Transverse colon (tissue), 4 donors: Measurements from ENCODE around the gene HS1BP3. TPM values are rescaled to one million over a fixed set of nuclear protein-coding genes. Genes with fewer than 3 reads are reported as not detected.

ENCODE experiments used
- DNase-seq: peaks from one replicate; pipeline ENCODE4 v3.0.0-alpha.2; 2019
- H3K27ac ChIP-seq, 4 donors: fragments of 200-600 bp; sonication (generic); 2 replicates each; pipeline ENCODE4 v1.5.1; 2016 to 2018; ENCODE audit warnings: inconsistent platforms in 4 of 4
- H3K27me3 ChIP-seq: fragments of 200-600 bp; sonication (generic); 2 replicates; pipeline ENCODE4 v1.5.1; 2017; ENCODE audit warnings: inconsistent platforms
- H3K36me3 ChIP-seq, 4 donors: fragments of 200-600 bp; sonication (generic); 2 replicates each; pipeline ENCODE4 v1.5.1; 2017 to 2019; ENCODE audit warnings: inconsistent platforms in 4 of 4
- H3K4me1 ChIP-seq, 4 donors: fragments of 200-600 bp; sonication (generic); 2 replicates each; pipeline ENCODE4 v1.5.1; 2017 to 2020; ENCODE audit warnings: inconsistent platforms in 4 of 4
- H3K4me3 ChIP-seq, 4 donors: fragments of 200-600 bp; sonication (generic); 1 replicate in 1 of 4; 2 replicates in 3 of 4; pipeline versions ENCODE4 v1.5.1 to v1.6.1; 2017 to 2019; ENCODE audit warnings: inconsistent platforms in 4 of 4
- H3K9me3 ChIP-seq, 2 donors: fragments of 200-600 bp; sonication (generic); 2 replicates each; pipeline ENCODE4 v1.5.1; 2017 to 2019; ENCODE audit warnings: inconsistent platforms in 2 of 2
- EP300 ChIP-seq: sonication (generic); formaldehyde crosslinking; IDR thresholded peaks from one replicate; pipeline ENCODE4 v1.6.1; 2017; ENCODE audit warnings: antibody characterized with exemption, low read depth
- POLR2A ChIP-seq: fragments of 450-650 bp; IDR thresholded peaks from one replicate; pipeline ENCODE4 v1.6.1; 2016; ENCODE audit warnings: antibody characterized with exemption, mild to moderate bottlenecking, moderate library complexity
- POLR2AphosphoS5 ChIP-seq, 3 donors: sonication (generic); formaldehyde crosslinking; IDR thresholded peaks; one replicate each; pipeline ENCODE4 v1.6.1; 2016; ENCODE audit warnings: antibody characterized with exemption in 3 of 3
- WGBS, 2 donors: methylation state at CpG; one replicate each; pipeline ENCODE4 v1.1.5; 2018; ENCODE audit warnings: low coverage in 1 of 2; 5-methylcytosine and 5-hydroxymethylcytosine counted together
- in situ Hi-C, 4 donors: fragments of 200-750 bp; cut with MboI; loops; one replicate each; pipeline versions ENCODE4 v1.15.0 to v1.15.1; 2017; ENCODE audit warnings: low sequenced_read_pairs in 3 of 4, low pct_ligation_motif_present in 1 of 4, low pct_unique_long_range_greater_than_20kb in 1 of 4
- intact Hi-C: fragments of 100-400 bp; cut with DNase I; formaldehyde crosslinking; loops from one replicate; pipeline ENCODE4 v1.15.1; 2023; ENCODE audit warnings: low total_unique reads
- total RNA-seq, 4 donors: library from RNA; depleted of rRNA; stranded (reverse); fragments of >200 nt; gene quantifications; one replicate each; pipeline ENCODE4 v1.1.0, GENCODE V29; 2016
- TF ChIP-seq, protein P1 (sequence below), 5 experiments: fragments of 200-600 bp in 3 of 5; fragments of 450-650 bp in 2 of 5; sonication (generic) in 3 of 5; IDR thresholded peaks; 1 replicate in 2 of 5; 2 replicates in 3 of 5; pipeline ENCODE4 v1.5.1; 2016 to 2017; ENCODE audit warnings: antibody characterized with exemption in 5 of 5, inconsistent platforms in 3 of 5, mild to moderate bottlenecking in 2 of 5, moderate library complexity in 1 of 5

HS1BP3 gene
- total RNA-seq, 4 donors from 2014 or later, result 29.5 to 44.2 (median 33.1) TPM

DNA sequence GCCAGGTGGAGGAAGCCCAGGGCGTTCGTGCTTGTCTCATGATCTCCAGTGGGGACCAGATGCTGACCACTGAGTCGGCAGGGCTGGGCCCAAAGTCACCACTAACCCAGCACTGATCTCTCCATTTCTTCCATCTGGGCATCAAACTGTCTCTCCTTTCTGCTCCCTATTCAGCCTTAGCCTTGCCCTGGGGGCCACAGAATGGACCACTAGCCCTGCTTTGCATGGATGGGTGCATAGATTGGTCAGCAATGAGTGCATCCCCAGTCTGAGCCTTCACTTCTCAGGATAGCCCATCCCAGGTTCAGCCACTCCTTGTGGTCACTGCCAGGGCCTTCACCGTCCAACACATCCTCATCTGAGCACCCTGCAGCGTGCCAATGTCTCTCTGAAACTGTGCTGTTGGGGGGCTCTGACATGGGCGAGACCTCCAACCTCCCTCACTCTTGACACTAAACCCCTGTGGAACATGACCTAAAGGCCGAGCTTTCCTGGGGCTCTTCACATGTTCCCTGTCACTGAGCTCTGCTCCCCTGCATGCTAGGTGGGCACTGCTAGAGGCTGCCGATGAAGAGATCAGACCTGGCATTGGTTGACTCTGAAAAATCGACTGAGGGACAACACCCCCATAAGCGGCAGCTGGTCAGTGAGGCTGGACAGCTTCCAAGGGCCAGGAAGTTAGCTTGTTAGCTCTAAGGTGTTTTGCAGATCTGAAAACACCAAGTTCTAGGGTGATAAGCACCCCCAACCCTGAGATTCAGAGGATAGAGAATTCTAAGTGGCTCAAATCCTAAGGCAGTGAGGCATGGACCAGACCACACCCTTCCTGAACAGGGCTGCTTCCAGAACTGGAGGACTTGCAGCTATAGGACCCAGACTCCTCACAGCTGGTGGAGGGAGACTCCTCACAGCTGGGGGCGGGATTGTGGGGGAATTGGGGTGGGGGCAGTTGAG lies 61.7 kb downstream of the HS1BP3 start:
- Histone ChIP-seq H3K4me1 (peaks cover 3 to 11% (median 7%) of the 10 kb centered on the region in 4 donors), H3K36me3 (no peaks in the 10 kb centered on the region), H3K9me3 (no peaks in the 10 kb centered on the region), H3K4me3 (no peak overlapping the region), H3K27ac (no peak overlapping the region), H3K27me3 (no peaks in the 10 kb centered on the region)
- DNase-seq, result peak; percentile 1
- TF ChIP-seq POLR2A, result no peak
- TF ChIP-seq, protein P1, sequence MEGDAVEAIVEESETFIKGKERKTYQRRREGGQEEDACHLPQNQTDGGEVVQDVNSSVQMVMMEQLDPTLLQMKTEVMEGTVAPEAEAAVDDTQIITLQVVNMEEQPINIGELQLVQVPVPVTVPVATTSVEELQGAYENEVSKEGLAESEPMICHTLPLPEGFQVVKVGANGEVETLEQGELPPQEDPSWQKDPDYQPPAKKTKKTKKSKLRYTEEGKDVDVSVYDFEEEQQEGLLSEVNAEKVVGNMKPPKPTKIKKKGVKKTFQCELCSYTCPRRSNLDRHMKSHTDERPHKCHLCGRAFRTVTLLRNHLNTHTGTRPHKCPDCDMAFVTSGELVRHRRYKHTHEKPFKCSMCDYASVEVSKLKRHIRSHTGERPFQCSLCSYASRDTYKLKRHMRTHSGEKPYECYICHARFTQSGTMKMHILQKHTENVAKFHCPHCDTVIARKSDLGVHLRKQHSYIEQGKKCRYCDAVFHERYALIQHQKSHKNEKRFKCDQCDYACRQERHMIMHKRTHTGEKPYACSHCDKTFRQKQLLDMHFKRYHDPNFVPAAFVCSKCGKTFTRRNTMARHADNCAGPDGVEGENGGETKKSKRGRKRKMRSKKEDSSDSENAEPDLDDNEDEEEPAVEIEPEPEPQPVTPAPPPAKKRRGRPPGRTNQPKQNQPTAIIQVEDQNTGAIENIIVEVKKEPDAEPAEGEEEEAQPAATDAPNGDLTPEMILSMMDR (IDR thresholded peaks at IDR 0.05), result no peak
- TF ChIP-seq POLR2AphosphoS5 (IDR thresholded peaks at IDR 0.05), result no peak
- no peak for TF ChIP-seq EP300
- in situ Hi-C loops (no loop called here), intact Hi-C loops (no loop called here)
- WGBS, 2 donors, result 75% methylated on average over 10 of the region's 11 CpGs; no CpG with 5 or more reads in 1 of the 2 donors

DNA sequence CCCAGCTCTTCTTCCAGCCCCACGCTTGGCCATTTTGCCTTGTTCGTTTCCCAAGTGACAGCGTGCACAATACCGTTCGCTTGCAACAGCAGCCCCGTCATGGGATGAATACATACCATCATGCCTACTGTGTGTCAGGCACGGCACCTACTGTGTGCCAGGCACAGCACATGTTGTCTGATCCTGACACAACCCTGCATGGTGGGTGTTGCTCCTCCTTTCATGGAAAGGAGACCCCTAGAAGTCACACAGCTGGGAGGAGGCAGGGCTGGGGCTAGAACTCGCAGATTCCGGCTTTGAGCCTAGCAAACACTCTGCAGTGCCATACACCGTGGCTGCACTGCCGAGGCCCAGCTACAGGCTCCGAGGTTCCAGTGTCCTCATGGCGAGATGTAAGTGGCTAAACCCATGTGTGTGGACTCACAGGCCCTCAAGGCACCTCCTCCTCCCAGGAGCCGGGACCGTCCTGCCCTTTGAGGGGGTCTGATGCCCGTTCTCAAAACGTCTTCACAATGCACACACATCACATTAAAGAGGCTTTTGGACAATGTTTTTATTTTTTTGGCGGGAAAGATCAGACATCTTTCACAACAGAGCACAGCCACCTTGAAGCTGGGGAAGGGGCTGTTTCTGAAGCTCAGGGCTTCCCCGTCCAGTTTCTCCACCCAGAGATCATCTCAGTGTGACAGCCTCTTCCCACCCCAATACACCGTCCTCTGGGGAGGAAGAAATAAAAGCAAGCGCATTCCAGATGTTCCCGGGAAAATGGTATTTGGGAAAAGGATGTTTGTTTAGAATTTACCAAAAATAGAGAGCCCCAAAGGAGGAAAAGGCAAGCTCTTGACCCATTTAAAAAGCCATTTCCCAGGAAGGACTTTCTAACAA lies 64.9 kb downstream of the HS1BP3 start:
- Histone ChIP-seq H3K27me3 (no peaks in the 10 kb centered on the region), H3K27ac (peak overlapping the region in 3 of 4 donors; percentile 19 to 76 (median 61)), H3K4me1 (peaks cover 5 to 16% (median 6%) of the 10 kb centered on the region in 4 donors), H3K4me3 (no peak overlapping the region), H3K9me3 (no peaks in the 10 kb centered on the region), H3K36me3 (no peaks in the 10 kb centered on the region)
- intact Hi-C loops (no loop called here), in situ Hi-C loops (no loop called here)
- DNase-seq, result no peak
- 48 to 86% methylated on average over 2 to 22 of the region's 22 CpGs for WGBS, 2 donors
- TF ChIP-seq POLR2AphosphoS5 (IDR thresholded peaks at IDR 0.05) (no peak), EP300 (no peak), POLR2A (no peak)
- TF ChIP-seq, protein P1 (IDR thresholded peaks at IDR 0.05), result no peak

DNA sequence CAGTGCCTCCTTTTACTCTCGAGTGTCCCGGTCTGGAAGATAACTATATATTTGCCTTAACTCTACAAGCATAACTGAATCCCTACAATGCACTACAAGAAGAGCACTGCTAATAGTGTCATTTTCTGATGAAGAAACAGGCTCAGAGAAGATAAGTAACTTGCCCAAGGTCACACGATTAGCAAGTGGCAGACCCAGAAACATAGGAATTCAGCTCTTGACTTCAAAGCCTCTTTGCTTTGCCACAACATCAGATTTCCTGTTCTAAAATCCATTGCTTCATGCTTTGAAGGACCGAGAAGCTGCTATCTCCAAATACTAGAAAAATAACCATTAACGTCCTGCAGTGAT lies 65.6 kb downstream of the HS1BP3 start:
- no peaks in the 10 kb centered on the region for H3K36me3 ChIP-seq
- TF ChIP-seq POLR2A (no peak), POLR2AphosphoS5 (IDR thresholded peaks at IDR 0.05) (no peak), EP300 (no peak)
- TF ChIP-seq, protein P1 (IDR thresholded peaks at IDR 0.05), result no peak
- peak overlapping the region; percentile 40 to 76 (median 58) for H3K27ac ChIP-seq
- intact Hi-C loops, result no loop called here
- no peak overlapping the region for H3K4me3 ChIP-seq
- WGBS, 2 donors, result 75 to 83% methylated on average over 2 to 5 of the region's 5 CpGs
- H3K9me3 ChIP-seq, result no peaks in the 10 kb centered on the region
- no peaks in the 10 kb centered on the region for H3K27me3 ChIP-seq
- in situ Hi-C loops, result no loop called here
- peaks cover 5 to 16% (median 6%) of the 10 kb centered on the region in 4 donors for H3K4me1 ChIP-seq
- no peak for DNase-seq
